ENCODE data around the gene IGSF23. TPM values are rescaled to one million over a fixed set of nuclear protein-coding genes. Genes with fewer than 3 reads are reported as not detected.

IGSF23 gene
- total and polyA plus RNA-seq, 2 of the 13 experiments (the other 11 are each of a cell fraction or from before 2014, with no cell fraction given), result 2.3 to 8.8 TPM

DNA sequence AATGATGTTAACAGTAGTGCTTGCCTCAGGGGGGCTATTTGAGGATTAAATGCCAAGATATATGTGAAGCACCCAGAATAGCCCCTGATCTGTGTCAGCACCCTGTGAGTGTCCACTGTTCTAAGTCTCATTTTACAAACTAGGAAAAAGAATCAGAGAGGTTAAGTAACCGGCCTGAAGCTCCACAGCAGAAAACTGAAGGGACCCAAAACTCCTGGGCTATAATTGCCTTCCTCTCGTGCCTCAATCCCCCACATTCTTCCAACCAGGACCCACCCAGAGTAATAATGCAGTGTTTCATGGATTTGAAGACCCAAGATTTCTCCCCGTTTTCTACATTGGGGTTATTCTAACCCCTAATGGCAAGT, 32.7 kb downstream of the IGSF23 start:
- ATAC-seq (no peak), DNase-seq (ENCODE audit: low spot score) (no peak), FAIRE-seq (no peak)
- Histone ChIP-seq H3K4me2 (ENCODE audit: low read depth, low read length) (no peak overlapping the region), H3K4me3 (replicated peaks in 1 of 3; ENCODE audit: insufficient read depth in 1 of 3, low read depth in 2 of 3, low read length in 3 of 3) (no peak overlapping the region), H4K20me1 (ENCODE audit: insufficient read depth, low read length) (peaks cover 13% of the 10 kb centered on the region), H2AFZ (ENCODE audit: low read length) (no peak overlapping the region), H3K4me1 (ENCODE audit: insufficient read depth, low read length) (peaks cover 38% of the 10 kb centered on the region), H3K36me3 (replicated peaks in 1 of 2; ENCODE audit: control insufficient read depth in 1 of 2, insufficient read depth in 2 of 2, low read length in 2 of 2) (peaks cover 17 to 43% of the 10 kb centered on the region in 2 experiments), H3K9ac (ENCODE audit: insufficient read depth, low read depth, low read length) (no peak overlapping the region), H3K79me2 (ENCODE audit: insufficient read depth, low read length) (peaks cover 24% of the 10 kb centered on the region), H3K27ac (ENCODE audit: extremely low read length, insufficient read depth, low read length) (no peak overlapping the region), H3K9me3 (ENCODE audit: low read length) (no peaks in the 10 kb centered on the region), H3K27me3 (ENCODE audit: control insufficient read depth in 1 of 2, insufficient read depth in 2 of 2, low read length in 2 of 2) (no peaks in the 10 kb centered on the region; a peak in 1 of 5 replicates)
- TSS peak; percentile 45 for BruUV-seq (replicated peaks)
- 98% methylated on average over 3 of the region's 3 CpGs for WGBS (ENCODE audit: low lambda C conversion rate)
- intact Hi-C loops (cut with micrococcal nuclease; ENCODE audit: unreplicated experiment), result no loop called here
- ChIA-PET CTCF (ENCODE audit: low intra/inter-chr PET ratio, low total read pairs) (no interaction called here), POLR2A (interaction anchor here (1.2 to 2.7 kb wide), 3 partner anchors 30 to 75 kb away, joined by 3 to 11 read pairs (median 3); no protein-coding TSS in a partner anchor)
- in situ Hi-C loops (cut with HindIII; ENCODE audit: extremely low pct_ligation_motif_present, low pct_unique_long_range_greater_than_20kb), result no loop called here
- TF ChIP-seq ZMYM3 (CRISPR knock-in tag; IDR thresholded peaks at IDR 0.05) (peak; percentile 10; the same call in 1 of the 2 replicates), MTA1 (CRISPR knock-in tag; IDR thresholded peaks at IDR 0.05; ENCODE audit: borderline replicate concordance) (no peak), MBNL3 (CRISPR knock-in tag; conservative IDR thresholded peaks at IDR 0.05) (no peak), ZNF230 (CRISPR knock-in tag; IDR thresholded peaks at IDR 0.05) (no peak), ZNF768 (CRISPR knock-in tag; IDR thresholded peaks at IDR 0.05) (peak; percentile 79; the same call in 1 of the 2 replicates), ZSCAN9 (CRISPR knock-in tag; IDR thresholded peaks at IDR 0.05; ENCODE audit: borderline replicate concordance) (no peak), ZNF484 (CRISPR knock-in tag; IDR thresholded peaks at IDR 0.05; ENCODE audit: borderline replicate concordance, low read depth) (no peak), KDM1A (CRISPR knock-in tag; IDR thresholded peaks at IDR 0.05) (no peak), ATM (IDR thresholded peaks at IDR 0.05; ENCODE audit: borderline replicate concordance) (no peak), ZNF616 (CRISPR knock-in tag; IDR thresholded peaks at IDR 0.05; ENCODE audit: low read depth) (no peak), KLF16 (CRISPR knock-in tag; IDR thresholded peaks at IDR 0.05) (no peak)
- TF ChIP-seq, protein P1, sequence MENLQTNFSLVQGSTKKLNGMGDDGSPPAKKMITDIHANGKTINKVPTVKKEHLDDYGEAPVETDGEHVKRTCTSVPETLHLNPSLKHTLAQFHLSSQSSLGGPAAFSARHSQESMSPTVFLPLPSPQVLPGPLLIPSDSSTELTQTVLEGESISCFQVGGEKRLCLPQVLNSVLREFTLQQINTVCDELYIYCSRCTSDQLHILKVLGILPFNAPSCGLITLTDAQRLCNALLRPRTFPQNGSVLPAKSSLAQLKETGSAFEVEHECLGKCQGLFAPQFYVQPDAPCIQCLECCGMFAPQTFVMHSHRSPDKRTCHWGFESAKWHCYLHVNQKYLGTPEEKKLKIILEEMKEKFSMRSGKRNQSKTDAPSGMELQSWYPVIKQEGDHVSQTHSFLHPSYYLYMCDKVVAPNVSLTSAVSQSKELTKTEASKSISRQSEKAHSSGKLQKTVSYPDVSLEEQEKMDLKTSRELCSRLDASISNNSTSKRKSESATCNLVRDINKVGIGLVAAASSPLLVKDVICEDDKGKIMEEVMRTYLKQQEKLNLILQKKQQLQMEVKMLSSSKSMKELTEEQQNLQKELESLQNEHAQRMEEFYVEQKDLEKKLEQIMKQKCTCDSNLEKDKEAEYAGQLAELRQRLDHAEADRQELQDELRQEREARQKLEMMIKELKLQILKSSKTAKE (CRISPR knock-in tag; IDR thresholded peaks at IDR 0.05; ENCODE audit: borderline replicate concordance), result no peak
